ENCODE measurements around the gene PTPRM. TPM values are rescaled to one million over a fixed set of nuclear protein-coding genes. Genes with fewer than 3 reads are reported as not detected.

PTPRM gene
- total and polyA plus RNA-seq, 12 donors: 31.7 to 116 (median 61.2) TPM

DNA sequence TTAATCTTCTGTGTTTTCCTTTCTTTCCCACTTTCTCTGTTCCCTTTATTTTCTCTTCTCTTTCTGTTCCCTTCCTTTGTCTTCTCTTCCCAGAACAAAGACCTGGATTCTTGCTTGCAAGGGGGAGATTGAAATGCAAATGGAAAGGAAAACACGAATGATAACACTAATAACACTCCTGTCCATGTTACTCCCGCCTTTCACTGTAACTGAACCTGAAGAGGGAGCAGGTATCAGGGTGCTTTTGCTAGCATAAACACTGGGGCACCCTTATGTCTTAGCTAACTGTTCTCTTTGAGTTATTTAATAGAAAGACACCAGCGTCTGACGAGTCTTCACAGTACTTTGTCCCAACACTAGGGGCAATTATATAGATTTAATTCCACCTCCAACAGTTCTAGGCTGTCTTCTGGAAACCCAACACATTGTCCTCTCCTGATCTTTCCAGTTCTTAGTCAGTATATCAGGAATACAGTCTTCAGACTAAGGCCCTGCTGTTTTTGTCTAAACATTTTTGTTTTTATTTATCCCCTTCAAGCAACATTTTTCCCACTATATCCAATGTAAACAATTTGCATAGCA, 99.2 kb downstream of the PTPRM start:
- Histone ChIP-seq H3K36me3 (replicated peaks in 1 of 2) (no peaks in the 10 kb centered on the region), H3K27me3 (no peaks in the 10 kb centered on the region), H3K9me3 (replicated peaks in 1 of 3) (no peaks in the 10 kb centered on the region), H3K4me1 (replicated peaks in 1 of 2) (no peaks in the 10 kb centered on the region), H3K27ac (no peak overlapping the region), H3K4me3 (no peak overlapping the region)
- DNase-seq: no peak
- TF ChIP-seq, protein P1, sequence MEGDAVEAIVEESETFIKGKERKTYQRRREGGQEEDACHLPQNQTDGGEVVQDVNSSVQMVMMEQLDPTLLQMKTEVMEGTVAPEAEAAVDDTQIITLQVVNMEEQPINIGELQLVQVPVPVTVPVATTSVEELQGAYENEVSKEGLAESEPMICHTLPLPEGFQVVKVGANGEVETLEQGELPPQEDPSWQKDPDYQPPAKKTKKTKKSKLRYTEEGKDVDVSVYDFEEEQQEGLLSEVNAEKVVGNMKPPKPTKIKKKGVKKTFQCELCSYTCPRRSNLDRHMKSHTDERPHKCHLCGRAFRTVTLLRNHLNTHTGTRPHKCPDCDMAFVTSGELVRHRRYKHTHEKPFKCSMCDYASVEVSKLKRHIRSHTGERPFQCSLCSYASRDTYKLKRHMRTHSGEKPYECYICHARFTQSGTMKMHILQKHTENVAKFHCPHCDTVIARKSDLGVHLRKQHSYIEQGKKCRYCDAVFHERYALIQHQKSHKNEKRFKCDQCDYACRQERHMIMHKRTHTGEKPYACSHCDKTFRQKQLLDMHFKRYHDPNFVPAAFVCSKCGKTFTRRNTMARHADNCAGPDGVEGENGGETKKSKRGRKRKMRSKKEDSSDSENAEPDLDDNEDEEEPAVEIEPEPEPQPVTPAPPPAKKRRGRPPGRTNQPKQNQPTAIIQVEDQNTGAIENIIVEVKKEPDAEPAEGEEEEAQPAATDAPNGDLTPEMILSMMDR (IDR thresholded peaks at IDR 0.05): no peak
- TF ChIP-seq POLR2A (IDR thresholded peaks at IDR 0.05): no peak
- 88 to 90% (median 89%) methylated on average over 4 of the region's 4 CpGs for WGBS, 4 donors
- intact Hi-C loops (cut with DNase I): no loop called here

DNA sequence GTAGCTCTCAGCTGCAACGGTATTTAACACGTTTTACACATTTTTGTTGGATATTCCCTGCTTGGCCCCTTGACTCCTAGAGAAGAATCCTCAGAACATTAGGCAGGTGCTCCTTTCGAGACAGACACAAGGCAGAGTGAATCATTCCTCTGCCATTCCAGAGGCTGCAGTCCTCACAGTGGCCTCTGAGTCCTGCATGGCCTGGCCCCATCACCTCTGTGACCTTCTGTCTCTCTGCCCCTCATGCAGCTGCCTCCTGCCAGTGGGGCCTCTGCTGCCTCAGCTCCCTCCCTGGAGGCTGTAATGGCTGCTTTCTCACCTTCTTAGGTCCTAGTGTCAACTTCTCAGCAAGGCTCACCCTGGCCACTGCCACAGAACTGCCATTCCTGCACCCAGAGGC, 101.3 kb downstream of the PTPRM start:
- intact Hi-C loops (cut with DNase I): no loop called here
- 76 to 96% (median 92%) methylated on average over 3 of the region's 3 CpGs for WGBS, 4 donors
- no peak for DNase-seq
- no peak overlapping the region for H3K4me3 ChIP-seq
- TF ChIP-seq, protein P1 (IDR thresholded peaks at IDR 0.05): no peak
- TF ChIP-seq POLR2A (IDR thresholded peaks at IDR 0.05): no peak
- no peaks in the 10 kb centered on the region for H3K36me3 ChIP-seq (replicated peaks in 1 of 2)
- no peaks in the 10 kb centered on the region for H3K27me3 ChIP-seq
- no peak overlapping the region for H3K27ac ChIP-seq
- no peaks in the 10 kb centered on the region for H3K4me1 ChIP-seq (replicated peaks in 1 of 2)
- H3K9me3 ChIP-seq (replicated peaks in 1 of 3): no peaks in the 10 kb centered on the region

DNA sequence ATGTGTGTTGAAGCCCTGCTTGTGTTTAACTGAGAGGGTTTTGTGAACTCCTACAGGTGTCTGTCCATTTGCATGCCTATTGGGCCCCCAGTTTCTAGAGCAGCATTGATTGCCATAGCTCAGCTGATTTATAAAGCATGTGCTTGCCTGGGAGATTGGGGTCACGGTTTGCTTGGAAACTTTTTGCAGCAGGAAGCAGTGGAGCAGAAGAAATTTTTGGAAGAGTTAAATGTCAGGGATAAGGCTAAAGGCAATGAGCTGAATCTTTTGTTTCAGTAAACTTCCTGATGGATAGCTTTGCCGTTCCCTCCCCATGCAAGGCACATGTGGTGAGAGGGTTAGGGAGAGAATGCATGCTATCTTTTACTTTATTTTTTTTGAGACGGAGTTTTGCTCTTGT, 102.2 kb downstream of the PTPRM start:
- Histone ChIP-seq H3K4me3 (no peak overlapping the region), H3K27me3 (no peaks in the 10 kb centered on the region), H3K9me3 (replicated peaks in 1 of 3) (no peaks in the 10 kb centered on the region), H3K36me3 (replicated peaks in 1 of 2) (no peaks in the 10 kb centered on the region), H3K4me1 (replicated peaks in 1 of 2) (no peaks in the 10 kb centered on the region), H3K27ac (no peak overlapping the region)
- TF ChIP-seq, protein P1 (IDR thresholded peaks at IDR 0.05): no peak
- 51 to 75% (median 67%) methylated on average over 3 of the region's 3 CpGs for WGBS, 4 donors
- no peak for DNase-seq
- intact Hi-C loops (cut with DNase I): no loop called here

DNA sequence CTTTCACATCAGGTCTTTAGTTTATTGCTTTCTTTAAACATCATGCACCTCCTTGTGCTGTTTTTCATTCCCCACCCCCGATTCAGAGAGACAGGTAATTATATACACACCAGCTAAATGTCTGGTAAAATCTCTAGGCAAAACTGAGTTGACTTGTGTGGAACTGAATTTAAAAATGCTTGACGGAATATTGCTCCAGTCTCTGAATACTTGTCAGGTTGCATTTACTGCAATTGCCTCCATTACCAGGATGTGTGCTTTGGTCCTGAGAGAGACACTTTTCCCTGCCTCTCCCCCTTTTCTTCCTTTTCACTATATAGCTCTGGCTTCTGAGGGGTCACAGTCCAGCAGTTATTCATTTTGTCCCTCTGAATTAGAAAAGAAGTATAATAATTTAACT, 104.0 kb downstream of the PTPRM start:
- no peak overlapping the region for H3K4me3 ChIP-seq
- 81 to 90% (median 84%) methylated on average over 2 of the region's 2 CpGs for WGBS, 4 donors
- intact Hi-C loops (cut with DNase I): no loop called here
- H3K36me3 ChIP-seq (replicated peaks in 1 of 2): no peaks in the 10 kb centered on the region
- DNase-seq: no peak
- no peaks in the 10 kb centered on the region for H3K4me1 ChIP-seq (replicated peaks in 1 of 2)
- no peak for TF ChIP-seq POLR2A (IDR thresholded peaks at IDR 0.05)
- TF ChIP-seq, protein P1 (IDR thresholded peaks at IDR 0.05): no peak
- no peaks in the 10 kb centered on the region for H3K9me3 ChIP-seq (replicated peaks in 1 of 3)
- H3K27ac ChIP-seq: no peak overlapping the region
- no peaks in the 10 kb centered on the region for H3K27me3 ChIP-seq
